NB4 (cell line): ENCODE data around the gene SCFD2.

Experiments used
- CTCF ChIP-seq: IDR thresholded peaks from one replicate; pipeline ENCODE4 v1.5.1; 2012; ENCODE audit warnings: low read depth, low read length
- MAX ChIP-seq: IDR thresholded peaks from 2 replicates; pipeline ENCODE4 v1.6.1; 2011; ENCODE audit warnings: low read depth, low read length
- MYC ChIP-seq: IDR thresholded peaks from 2 replicates; pipeline ENCODE4 v1.6.1; 2011; ENCODE audit warnings: low read depth, low read length
- POLR2A ChIP-seq: IDR thresholded peaks from 2 replicates; pipeline ENCODE4 v1.6.1; 2011; ENCODE audit warnings: mild to moderate bottlenecking; ENCODE audit not compliant: insufficient read length; ENCODE audit errors: extremely low read depth

GRCh38 chr4:53113431-53114225, 252.2 kb downstream of the SCFD2 start:
- TF ChIP-seq CTCF, result no peak
- no peak for TF ChIP-seq POLR2A
- no peak for TF ChIP-seq MAX
- TF ChIP-seq MYC, result no peak
